Measurements from ENCODE around the gene AGPAT3. TPM values are rescaled to one million over a fixed set of nuclear protein-coding genes. Genes with fewer than 3 reads are reported as not detected.
A peak's percentile ranks its signal among the peaks of the same experiment; 100 is the strongest.

AGPAT3 gene
- total and polyA plus RNA-seq, 10 of the 15 experiments (the other 5 are each of a cell fraction or from before 2014, with no cell fraction given) = 1.2 to 110 (median 30.8) TPM

- peak; percentile 16 for TF ChIP-seq SKIL (IDR thresholded peaks at IDR 0.05; ENCODE audit: low read depth, poor library complexity, severe bottlenecking)
- TF ChIP-seq PRDM15 (CRISPR knock-in tag; IDR thresholded peaks at IDR 0.05) = no peak
- no peak for TF ChIP-seq BMI1 (IDR thresholded peaks at IDR 0.05; ENCODE audit: borderline replicate concordance)
- no peak for TF ChIP-seq MTA2 (IDR thresholded peaks at IDR 0.05; ENCODE audit: low read depth)
These were observed 148.5 kb downstream of the AGPAT3 start (continued) for GRCh38 chr21:44013380-44014088.
